GM19467 (cell line): ENCODE results near the gene ZNF771.
A peak's percentile ranks its signal among the peaks of the same experiment; 100 is the strongest.

ENCODE experiments used
- ATAC-seq: cut with Tn5 transposase; IDR thresholded peaks from one replicate; pipeline ENCODE4 v1.9.1; 2021; ENCODE audit warnings: mild to moderate bottlenecking, moderate library complexity; ENCODE audit not compliant: unreplicated experiment

Gene ZNF771

GRCh38 chr16:30397776-30398660 lies 9.4 kb upstream of the ZNF771 start:
- ATAC-seq, result no peak

DNA sequence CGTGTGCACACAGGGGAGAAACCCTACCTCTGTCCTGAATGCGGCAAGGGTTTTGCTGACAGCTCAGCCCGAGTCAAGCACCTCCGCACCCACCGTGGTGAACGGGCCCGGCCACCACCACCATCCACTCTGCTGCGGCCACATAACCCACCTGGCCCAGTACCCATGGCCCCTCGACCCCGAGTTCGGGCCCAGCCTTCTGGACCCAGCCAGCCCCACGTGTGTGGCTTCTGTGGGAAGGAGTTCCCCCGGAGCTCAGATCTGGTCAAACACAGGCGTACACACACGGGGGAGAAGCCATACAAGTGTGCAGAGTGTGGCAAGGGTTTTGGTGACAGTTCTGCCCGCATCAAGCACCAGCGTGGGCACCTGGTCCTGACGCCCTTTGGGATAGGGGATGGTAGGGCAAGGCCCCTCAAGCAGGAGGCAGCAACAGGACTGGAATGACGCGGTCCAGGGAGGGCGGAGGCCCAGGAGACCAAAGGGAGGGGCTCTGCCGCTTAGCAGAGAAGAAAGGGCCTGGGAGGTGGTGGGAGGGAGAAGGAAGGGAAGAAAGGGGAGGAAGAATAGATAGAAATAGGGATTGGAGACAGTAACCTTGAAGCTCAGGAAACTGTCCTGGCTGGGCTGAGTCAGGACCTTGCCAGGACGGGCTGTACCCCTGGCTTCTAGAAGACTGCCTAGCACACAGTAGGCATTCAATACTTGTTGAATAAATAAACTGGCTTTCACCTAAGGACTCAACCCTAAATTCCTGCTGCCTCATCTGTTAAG lies 8.6 kb upstream of the ZNF771 start:
- no peak for ATAC-seq

DNA sequence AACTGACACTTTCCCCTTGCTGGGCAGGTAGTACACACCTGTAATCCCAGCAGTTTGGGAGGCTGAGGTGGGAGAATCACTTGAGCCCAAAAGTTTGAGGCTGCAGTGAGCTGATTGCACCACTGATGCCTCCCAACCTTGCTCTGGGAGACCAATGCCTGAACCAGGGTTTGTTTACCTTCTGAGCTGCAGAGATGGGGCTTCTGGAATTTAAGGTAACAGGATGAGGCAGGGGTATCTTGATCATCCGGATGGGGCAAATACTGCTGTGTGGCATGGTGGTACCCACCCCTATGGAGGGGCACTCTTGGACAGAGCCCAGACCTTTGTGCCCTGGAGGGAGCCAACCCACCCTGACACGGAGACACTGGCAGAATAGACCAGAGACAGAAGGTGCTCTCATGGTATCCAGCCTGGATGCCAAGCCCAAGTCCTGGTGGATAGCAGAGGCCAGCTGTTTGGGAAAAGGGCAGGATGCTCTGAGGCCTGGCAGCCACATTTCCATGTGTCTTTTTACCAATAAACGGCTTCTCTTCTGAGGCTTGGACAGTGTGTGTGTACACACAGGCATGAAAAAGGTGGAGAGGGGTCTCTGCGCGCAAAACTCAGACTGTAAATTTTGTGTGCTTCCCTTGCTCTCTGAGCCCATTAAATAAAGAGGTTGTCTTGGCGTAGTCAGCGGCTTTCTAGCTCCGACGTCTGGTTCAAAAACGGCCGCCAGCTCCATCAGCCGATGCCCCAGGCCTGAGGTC lies 7.8 kb upstream of the ZNF771 start:
- ATAC-seq, result no peak

DNA sequence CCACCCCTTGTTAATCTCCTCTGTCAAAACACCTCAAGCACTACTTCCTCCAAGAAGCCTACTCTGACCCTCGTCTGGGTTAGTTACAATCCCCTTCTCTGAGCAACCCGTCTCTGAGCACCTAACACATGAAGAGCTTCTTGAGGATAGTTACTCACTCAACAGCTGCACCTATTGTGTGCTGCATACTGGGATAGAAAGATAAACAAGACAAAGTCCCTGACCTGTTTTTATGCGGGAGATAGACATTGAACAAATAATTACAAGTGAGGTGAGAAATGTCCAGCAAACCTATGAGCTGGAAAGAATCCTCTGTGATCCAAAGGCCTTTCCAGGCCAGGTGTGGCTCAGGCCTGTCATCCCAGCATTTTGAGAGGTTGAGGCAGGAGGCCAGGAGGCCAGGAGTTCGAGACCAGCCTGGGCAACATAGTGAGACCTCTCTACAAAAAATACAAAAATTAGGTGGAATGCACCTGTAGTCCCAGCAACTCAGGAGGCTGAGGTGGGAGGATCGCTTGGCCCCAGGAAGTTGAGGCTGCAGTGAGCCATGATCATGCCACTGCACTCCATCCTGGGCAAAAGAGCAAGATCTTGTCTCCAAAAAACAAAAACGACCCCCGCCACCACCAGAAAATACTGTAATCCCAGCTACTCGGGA lies 5.5 kb upstream of the ZNF771 start:
- no peak for ATAC-seq

- ATAC-seq, result no peak
Measured at GRCh38 chr16:30406795-30407101, 658 bp upstream of the ZNF771 start.

DNA sequence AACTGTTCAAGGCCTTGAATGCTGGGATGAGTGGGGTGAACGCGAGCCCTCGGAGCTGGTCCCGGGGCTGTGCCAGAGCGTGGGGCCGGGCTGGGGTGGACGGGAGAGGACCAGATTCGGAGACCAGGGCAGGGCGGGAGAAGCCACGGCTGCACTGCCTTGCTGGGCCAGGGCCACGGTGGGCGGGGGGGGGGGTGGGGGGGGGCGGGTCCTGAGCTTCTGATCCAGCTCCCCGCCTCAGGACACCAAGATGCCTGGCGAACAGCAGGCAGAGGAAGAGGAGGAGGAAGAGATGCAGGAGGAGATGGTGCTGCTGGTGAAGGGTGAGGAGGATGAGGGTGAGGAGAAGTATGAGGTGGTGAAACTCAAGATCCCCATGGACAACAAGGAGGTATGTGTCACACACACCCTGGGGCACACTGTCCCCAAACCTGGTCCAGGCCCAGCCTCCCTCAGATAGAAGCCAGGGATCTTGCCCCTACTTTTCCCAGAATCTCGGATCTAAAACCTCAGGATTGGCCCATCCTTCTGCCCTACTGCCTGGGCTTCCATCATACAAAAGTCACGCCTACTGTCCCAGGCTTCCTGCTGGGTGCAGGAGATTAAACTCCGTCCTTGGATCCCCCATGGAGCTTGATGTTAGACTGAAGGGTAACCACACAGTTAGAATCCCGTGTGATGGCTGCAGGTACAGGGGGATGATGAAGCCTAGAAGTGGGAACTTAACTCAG lies 563 bp downstream of the ZNF771 start:
- no peak for ATAC-seq

DNA sequence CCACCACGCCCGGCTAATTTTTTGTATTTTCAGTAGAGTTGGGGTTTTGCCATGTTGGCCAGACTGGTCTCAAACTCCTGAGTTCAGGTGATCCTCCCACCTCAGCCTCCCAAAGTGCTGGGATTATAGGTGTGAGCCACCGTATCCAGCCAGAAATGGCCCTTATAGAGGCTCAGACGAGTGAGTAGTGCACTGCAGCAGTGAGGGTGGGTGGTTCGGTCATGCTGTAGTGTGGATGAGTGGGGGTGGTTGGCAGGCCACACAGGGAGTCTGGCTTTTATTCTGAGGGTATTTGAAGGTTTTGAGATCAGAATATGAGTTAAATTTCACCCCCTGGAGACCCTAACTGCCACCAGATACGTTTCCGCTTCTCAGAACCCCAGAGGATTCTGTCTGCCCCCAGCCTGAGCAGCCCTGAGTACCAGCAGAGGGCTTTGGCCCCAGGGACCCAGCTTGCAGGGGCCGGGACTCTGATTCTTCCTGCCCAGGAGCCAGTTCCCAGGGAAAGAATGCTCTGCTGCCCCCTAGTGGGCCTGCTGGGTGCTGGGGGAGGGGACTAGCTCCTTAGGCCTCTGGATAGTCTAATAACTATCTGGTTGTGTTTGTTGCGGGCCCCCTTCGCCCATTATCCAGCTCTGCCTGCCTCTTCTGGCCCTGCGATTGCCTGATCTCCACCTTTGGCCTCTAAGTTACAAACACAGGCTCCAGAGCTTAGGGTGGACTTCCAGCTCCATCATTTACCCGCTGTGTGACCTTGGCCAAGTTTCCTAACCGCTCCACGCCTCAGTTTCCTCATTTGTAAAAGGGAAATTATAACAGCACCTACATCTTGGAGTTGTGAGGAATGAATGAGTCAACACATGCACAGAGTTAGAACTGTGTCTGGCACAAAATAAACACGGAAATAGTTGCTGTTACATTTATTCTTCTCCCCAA lies 2.0 kb downstream of the ZNF771 start:
- peak; percentile 39 for ATAC-seq

- no peak for ATAC-seq
Measured at GRCh38 chr16:30413112-30413806, 5.9 kb downstream of the ZNF771 start.

- no peak for ATAC-seq
Measured at GRCh38 chr16:30414159-30414558, 6.8 kb downstream of the ZNF771 start.

GRCh38 chr16:30416047-30416603 lies 8.7 kb downstream of the ZNF771 start:
- ATAC-seq, result no peak

GRCh38 chr16:30416624-30417528 lies 9.5 kb downstream of the ZNF771 start:
- no peak for ATAC-seq

DNA sequence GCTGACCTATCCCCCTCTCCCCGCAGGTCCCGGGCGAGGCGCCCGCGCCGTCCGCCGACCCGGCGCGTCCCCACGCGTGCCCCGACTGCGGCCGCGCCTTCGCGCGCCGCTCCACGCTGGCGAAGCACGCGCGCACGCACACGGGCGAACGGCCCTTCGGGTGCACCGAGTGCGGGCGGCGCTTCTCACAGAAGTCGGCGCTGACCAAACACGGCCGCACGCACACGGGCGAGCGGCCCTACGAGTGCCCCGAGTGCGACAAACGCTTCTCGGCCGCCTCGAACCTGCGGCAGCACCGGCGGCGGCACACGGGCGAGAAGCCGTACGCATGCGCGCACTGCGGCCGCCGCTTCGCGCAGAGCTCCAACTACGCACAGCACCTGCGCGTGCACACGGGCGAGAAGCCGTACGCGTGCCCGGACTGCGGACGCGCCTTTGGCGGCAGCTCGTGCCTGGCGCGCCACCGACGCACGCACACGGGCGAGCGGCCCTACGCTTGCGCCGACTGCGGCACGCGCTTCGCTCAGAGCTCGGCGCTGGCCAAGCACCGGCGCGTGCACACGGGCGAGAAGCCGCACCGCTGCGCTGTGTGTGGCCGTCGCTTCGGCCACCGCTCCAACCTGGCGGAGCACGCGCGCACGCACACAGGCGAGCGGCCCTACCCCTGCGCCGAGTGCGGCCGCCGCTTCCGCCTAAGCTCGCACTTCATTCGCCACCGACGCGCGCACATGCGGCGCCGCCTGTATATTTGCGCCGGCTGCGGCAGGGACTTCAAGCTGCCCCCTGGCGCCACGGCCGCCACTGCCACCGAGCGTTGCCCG lies 10.3 kb downstream of the ZNF771 start:
- ATAC-seq, result peak; percentile 79

DNA sequence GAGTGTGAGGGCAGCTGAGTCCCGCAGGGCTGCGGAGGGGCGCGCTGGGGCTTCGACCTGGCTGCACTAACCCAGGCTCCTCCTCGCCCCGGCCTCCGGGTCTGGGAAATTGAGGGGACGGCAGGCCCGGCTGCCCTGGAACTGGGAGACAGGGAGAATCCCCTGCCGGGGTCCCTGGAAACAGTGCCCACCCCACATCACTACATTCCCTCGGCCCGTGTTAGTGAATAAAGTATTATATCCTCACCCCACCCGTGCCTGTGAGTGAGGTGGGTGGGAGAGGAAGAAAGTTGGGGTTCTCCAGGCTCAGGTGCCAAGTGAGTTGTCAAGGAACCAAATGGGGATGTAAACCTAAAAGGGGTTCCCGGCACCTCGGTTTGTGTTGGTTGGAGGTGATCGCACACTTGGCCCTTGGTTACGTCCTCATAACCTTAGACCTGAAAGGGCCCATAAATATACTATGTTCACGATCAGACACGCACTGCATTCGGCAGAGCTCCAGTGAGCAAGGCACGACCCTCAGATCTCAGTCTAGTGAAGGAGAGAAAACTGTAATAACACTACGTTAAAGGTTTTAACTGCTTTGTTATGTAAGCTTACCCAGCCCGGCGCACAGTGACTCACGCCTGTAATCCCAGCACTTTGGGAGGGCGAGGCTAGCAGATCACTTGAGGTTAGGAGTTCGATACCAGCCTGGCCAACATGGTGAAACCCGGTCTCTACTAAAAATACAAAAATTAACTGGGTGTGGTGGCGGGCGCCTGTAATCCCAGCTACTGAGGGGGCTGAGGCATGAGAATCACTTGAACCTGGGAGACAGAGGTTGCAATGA lies 11.2 kb downstream of the ZNF771 start:
- no peak for ATAC-seq

DNA sequence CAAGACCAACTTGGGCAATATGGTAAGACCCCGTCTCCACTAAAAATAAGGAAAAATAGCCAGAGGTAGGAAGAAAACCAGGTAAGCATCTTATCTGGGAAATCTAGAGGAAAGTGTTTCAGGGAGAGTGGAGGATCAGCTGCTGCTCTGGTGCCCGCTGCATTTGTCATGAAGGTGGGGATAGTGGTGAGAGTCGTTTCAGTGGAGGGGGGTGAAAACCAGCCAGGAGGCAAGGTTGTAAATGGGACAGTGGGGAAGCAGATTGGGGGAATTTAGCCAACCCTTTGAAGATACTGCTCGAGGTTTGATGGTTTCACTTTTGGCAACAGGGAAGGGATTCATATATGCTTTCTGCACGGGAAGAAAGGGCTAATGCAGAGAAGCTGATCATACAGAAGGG lies 13.6 kb downstream of the ZNF771 start:
- no peak for ATAC-seq

DNA sequence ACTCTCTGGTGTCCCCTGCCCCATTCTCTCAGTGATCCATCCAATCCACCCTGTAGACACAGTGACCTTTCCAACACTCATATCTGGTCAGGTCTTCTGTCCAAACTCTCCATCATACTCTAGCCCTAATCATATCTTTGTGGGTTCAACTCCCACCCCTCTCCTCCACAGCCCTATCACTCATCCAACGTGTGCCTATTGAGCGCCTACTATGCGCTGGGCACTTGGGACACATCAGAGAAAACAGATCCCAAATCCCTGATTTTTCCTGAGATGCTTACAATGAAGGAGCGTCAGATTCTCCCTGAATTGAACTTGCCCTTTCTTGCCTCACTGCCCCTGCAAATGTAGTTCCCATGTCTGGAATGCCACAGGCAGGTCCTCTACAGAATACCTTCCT lies 20.6 kb downstream of the ZNF771 start:
- ATAC-seq, result no peak

DNA sequence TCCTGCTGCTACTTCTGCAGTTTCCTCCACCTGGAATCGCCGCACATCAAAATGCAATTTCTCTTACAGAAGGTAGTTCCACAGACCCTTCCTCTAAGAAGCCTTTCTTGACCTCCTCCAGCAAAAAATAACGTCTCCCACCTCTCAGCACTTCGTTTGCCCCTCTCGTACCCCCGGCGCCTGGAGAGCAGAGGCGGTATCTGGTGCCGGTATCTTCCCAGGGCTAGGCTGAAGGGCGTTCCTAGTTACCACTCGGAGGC lies 21.9 kb downstream of the ZNF771 start:
- ATAC-seq, result no peak
